SH-SY5Y (cell line): ENCODE measurements around the gene TTLL3.

Experiments used
- GATA2 ChIP-seq: IDR thresholded peaks from 2 replicates; pipeline ENCODE4 v1.6.1; 2011; ENCODE audit warnings: mild to moderate bottlenecking, low read depth, low read length
- GATA3 ChIP-seq: IDR thresholded peaks from 2 replicates; pipeline ENCODE4 v1.6.1; 2011; ENCODE audit warnings: low read depth, mild to moderate bottlenecking, low read length, moderate library complexity

GRCh38 chr3:9794400-9794799, 15.7 kb upstream of the TTLL3 start:
- TF ChIP-seq GATA3 (no peak), GATA2 (no peak)
